Medulla oblongata (tissue), 1 donor: Measurements from ENCODE around the gene KCTD4.
"Not testable (repeated sequence)": the region's sequence is repeated elsewhere in the genome, so short reads cannot be mapped to it uniquely, and the experiment has no call there.

Experiments
- DNase-seq: peaks from one replicate; pipeline ENCODE4 v3.0.0-alpha.2; 2015; ENCODE audit errors: extremely low spot score

KCTD4 gene

GRCh38 chr13:45215392-45216077 lies 14.7 kb upstream of the KCTD4 start:
- DNase-seq: no peak

GRCh38 chr13:45209229-45209628 lies 8.4 kb upstream of the KCTD4 start:
- no peak for DNase-seq

- no peak for DNase-seq
Observed at GRCh38 chr13:45208132-45208531, 7.3 kb upstream of the KCTD4 start.

GRCh38 chr13:45207319-45207718 lies 6.5 kb upstream of the KCTD4 start:
- DNase-seq: peak; percentile 13

- DNase-seq: no peak
Observed at GRCh38 chr13:45206340-45206739, 5.5 kb upstream of the KCTD4 start.

GRCh38 chr13:45205124-45205523 lies 4.3 kb upstream of the KCTD4 start:
- DNase-seq: no peak

GRCh38 chr13:45199711-45200110 lies 1.1 kb downstream of the KCTD4 start:
- DNase-seq: no peak

GRCh38 chr13:45198924-45199323 lies 1.9 kb downstream of the KCTD4 start:
- no peak for DNase-seq

GRCh38 chr13:45198041-45198440 lies 2.8 kb downstream of the KCTD4 start:
- no peak for DNase-seq

GRCh38 chr13:45196622-45197021 lies 4.2 kb downstream of the KCTD4 start:
- no peak for DNase-seq

GRCh38 chr13:45196096-45196495 lies 4.7 kb downstream of the KCTD4 start:
- DNase-seq: no peak

GRCh38 chr13:45195421-45195820 lies 5.4 kb downstream of the KCTD4 start:
- peak; percentile 62 for DNase-seq

GRCh38 chr13:45194081-45194939 lies 6.5 kb downstream of the KCTD4 start:
- DNase-seq: peak; percentile 88

GRCh38 chr13:45191874-45192273 lies 9.0 kb downstream of the KCTD4 start:
- no peak for DNase-seq

GRCh38 chr13:45189511-45189910 lies 11.3 kb downstream of the KCTD4 start:
- not testable (repeated sequence) for DNase-seq

GRCh38 chr13:45189077-45189476 lies 11.8 kb downstream of the KCTD4 start:
- not testable (repeated sequence) for DNase-seq

- no peak for DNase-seq
Observed at GRCh38 chr13:45185286-45185685, 15.6 kb downstream of the KCTD4 start.

GRCh38 chr13:45184693-45185092 lies 16.2 kb downstream of the KCTD4 start:
- no peak for DNase-seq

- DNase-seq: no peak
Observed at GRCh38 chr13:45180713-45181601, 19.9 kb downstream of the KCTD4 start.

GRCh38 chr13:45180303-45180702 lies 20.5 kb downstream of the KCTD4 start:
- no peak for DNase-seq

GRCh38 chr13:45179428-45179827 lies 21.4 kb downstream of the KCTD4 start:
- DNase-seq: no peak
